H9 (cell line): ENCODE data around the gene EN1. TPM values are rescaled to one million over a fixed set of nuclear protein-coding genes. Genes with fewer than 3 reads are reported as not detected.

ENCODE experiments used
- DNase-seq: peaks from one replicate; pipeline ENCODE4 v3.0.0-alpha.2; 2017
- H2AFZ ChIP-seq: one replicate; pipeline ENCODE4 v1.6.1; 2013; ENCODE audit warnings: mild to moderate bottlenecking, low read length, control low read depth, moderate library complexity
- H2AK5ac ChIP-seq: 2 replicates; pipeline ENCODE4 v1.6.1; 2013; ENCODE audit warnings: low read length, control low read depth, mixed read lengths; ENCODE audit not compliant: insufficient read length
- H2BK120ac ChIP-seq: one replicate; pipeline ENCODE4 v1.6.1; 2013; ENCODE audit warnings: low read depth, mild to moderate bottlenecking, low read length, control low read depth, inconsistent platforms; ENCODE audit not compliant: poor library complexity, severe bottlenecking
- H2BK12ac ChIP-seq: 2 replicates; pipeline ENCODE4 v1.6.1; 2013; ENCODE audit warnings: low read length, control low read depth, mixed read lengths, low read depth; ENCODE audit not compliant: insufficient read length
- H2BK15ac ChIP-seq: 2 replicates; pipeline ENCODE4 v1.6.1; 2013; ENCODE audit warnings: low read depth, low read length, control low read depth
- H2BK20ac ChIP-seq: one replicate; pipeline ENCODE4 v1.6.1; 2013; ENCODE audit warnings: low read depth, mild to moderate bottlenecking, low read length, control low read depth, inconsistent platforms; ENCODE audit not compliant: poor library complexity, severe bottlenecking
- H2BK5ac ChIP-seq: 2 replicates; pipeline ENCODE4 v1.6.1; 2013; ENCODE audit warnings: low read length, control low read depth, mixed read lengths; ENCODE audit not compliant: insufficient read length
- H3K14ac ChIP-seq: 2 replicates; pipeline ENCODE4 v1.6.1; 2013; ENCODE audit warnings: low read length, control low read depth; ENCODE audit not compliant: insufficient read depth
- H3K18ac ChIP-seq: 2 replicates; pipeline ENCODE4 v1.6.1; 2013; ENCODE audit warnings: low read depth, mild to moderate bottlenecking, mixed read lengths, low read length, control low read depth; ENCODE audit not compliant: insufficient read length
- H3K23ac ChIP-seq: 2 replicates; pipeline ENCODE4 v1.6.1; 2013; ENCODE audit warnings: low read length, control low read depth, mixed read lengths, low read depth; ENCODE audit not compliant: insufficient read length
- H3K23me2 ChIP-seq: 2 replicates; pipeline ENCODE4 v1.6.1; 2013; ENCODE audit warnings: low read depth, mild to moderate bottlenecking, mixed read lengths, low read length, control low read depth; ENCODE audit not compliant: insufficient read length, poor library complexity, severe bottlenecking
- H3K27ac ChIP-seq: 2 replicates; pipeline ENCODE4 v1.5.1; 2013; ENCODE audit warnings: low read length, control low read depth, mixed read lengths, low read depth; ENCODE audit not compliant: insufficient read length
- H3K27me3 ChIP-seq: 2 replicates; pipeline ENCODE4 v1.6.1; 2013; ENCODE audit warnings: low read length, control low read depth, inconsistent platforms; ENCODE audit not compliant: insufficient read depth
- H3K4ac ChIP-seq: 2 replicates; pipeline ENCODE4 v1.6.1; 2013; ENCODE audit warnings: low read depth, mild to moderate bottlenecking, control low read depth, inconsistent platforms, low read length, moderate library complexity
- H3K4me1 ChIP-seq: 2 replicates; pipeline ENCODE4 v1.6.1; 2013; ENCODE audit warnings: low read length, control low read depth, inconsistent platforms; ENCODE audit not compliant: insufficient read depth
- H3K4me2 ChIP-seq: 2 replicates; pipeline ENCODE4 v1.6.1; 2013; ENCODE audit warnings: low read length, control low read depth, mixed read lengths; ENCODE audit not compliant: insufficient read length, insufficient read depth
- H3K56ac ChIP-seq: 2 replicates; pipeline ENCODE4 v1.6.1; 2013; ENCODE audit warnings: low read depth, mild to moderate bottlenecking, mixed read lengths, low read length, control low read depth; ENCODE audit not compliant: insufficient read length
- H3K79me1 ChIP-seq: 2 replicates; pipeline ENCODE4 v1.6.1; 2013; ENCODE audit warnings: low read depth, mild to moderate bottlenecking, moderate library complexity, low read length, control low read depth, inconsistent platforms; ENCODE audit not compliant: insufficient read depth, poor library complexity, severe bottlenecking
- H3K79me2 ChIP-seq: 2 replicates; pipeline ENCODE4 v1.6.1; 2013; ENCODE audit warnings: low read length, control low read depth, inconsistent platforms; ENCODE audit not compliant: insufficient read depth
- H3K9ac ChIP-seq: 2 replicates; pipeline ENCODE4 v1.6.1; 2013; ENCODE audit warnings: low read length, control low read depth, mixed read lengths; ENCODE audit not compliant: insufficient read length; ENCODE audit errors: extremely low read depth
- H3K9me3 ChIP-seq: one replicate; pipeline ENCODE4 v1.6.1; 2013; ENCODE audit warnings: low read depth, low read length, inconsistent platforms; ENCODE audit not compliant: control insufficient read depth
- H3T11ph ChIP-seq: one replicate; pipeline ENCODE4 v1.6.1; 2013; ENCODE audit warnings: mild to moderate bottlenecking, low read length, control low read depth, inconsistent platforms
- H4K20me1 ChIP-seq: one replicate; pipeline ENCODE4 v1.6.1; 2013; ENCODE audit not compliant: control insufficient read depth, insufficient read length, insufficient read depth
- H4K5ac ChIP-seq: 2 replicates; pipeline ENCODE4 v1.6.1; 2013; ENCODE audit warnings: low read depth, mild to moderate bottlenecking, mixed read lengths, low read length, control low read depth; ENCODE audit not compliant: insufficient read length
- H4K8ac ChIP-seq: replicated peaks from 2 replicates; pipeline ENCODE4 v1.6.1; 2013; ENCODE audit warnings: low read length, control low read depth, mixed read lengths, low read depth; ENCODE audit not compliant: insufficient read length
- H4K91ac ChIP-seq: 2 replicates; pipeline ENCODE4 v1.6.1; 2013; ENCODE audit warnings: low read depth, mild to moderate bottlenecking, moderate library complexity, mixed read lengths, low read length, control low read depth; ENCODE audit not compliant: insufficient read length
- H3K27ac Mint-ChIP-seq, 3 experiments: 2 replicates in 2 of 3; 3 replicates in 1 of 3; pipeline ENCODE4 v1.8.0; 2020 to 2021; ENCODE audit warnings: mixed read lengths in 3 of 3, mild to moderate bottlenecking in 1 of 3, moderate library complexity in 1 of 3
- H3K27me3 Mint-ChIP-seq: 2 replicates; pipeline ENCODE4 v1.8.0; 2021; ENCODE audit warnings: low read depth, mild to moderate bottlenecking, moderate library complexity, mixed read lengths
- H3K36me3 Mint-ChIP-seq, 3 experiments: 2 replicates in 2 of 3; 3 replicates in 1 of 3; pipeline ENCODE4 v1.8.0; 2020 to 2021; ENCODE audit warnings: low read depth in 3 of 3, mixed read lengths in 3 of 3; ENCODE audit not compliant: insufficient read depth in 1 of 3
- H3K4me1 Mint-ChIP-seq, 2 experiments: 2 replicates each; pipeline ENCODE4 v1.8.0; 2020; ENCODE audit warnings: mixed read lengths in 2 of 2
- H3K4me3 Mint-ChIP-seq, 2 experiments: 2 replicates in 1 of 2; 3 replicates in 1 of 2; pipeline ENCODE4 v1.8.0; 2020 to 2021; ENCODE audit warnings: mild to moderate bottlenecking in 2 of 2, mixed read lengths in 2 of 2, moderate library complexity in 1 of 2
- H3K9me3 Mint-ChIP-seq, 2 experiments: 2 replicates in 1 of 2; 3 replicates in 1 of 2; pipeline ENCODE4 v1.8.0; 2020; ENCODE audit warnings: mild to moderate bottlenecking in 2 of 2, mixed read lengths in 2 of 2, moderate library complexity in 1 of 2
- WGBS: extraction: QIAGEN DNeasy Blood & Tissue Kit; methylation state at CpG from one replicate; pipeline ENCODE4 v1.1.7; 2013; ENCODE audit warnings: missing lambda C conversion rate, low lambda C conversion rate, mixed read lengths; ENCODE audit not compliant: insufficient read length; ENCODE audit errors: extremely low coverage; 5-methylcytosine and 5-hydroxymethylcytosine counted together
- total RNA-seq: library from RNA; stranded (reverse); gene quantifications from 2 replicates; pipeline ENCODE4 v1.2.1, GENCODE V29; 2021
- TF ChIP-seq, protein P1 (sequence below): fragments of 200-600 bp; sonication (generic); conservative IDR thresholded peaks from 3 replicates; pipeline ENCODE4 v1.8.0; 2021; ENCODE audit warnings: antibody characterized with exemption, mild to moderate bottlenecking

Gene EN1
- total RNA-seq, 1 experiment from 2014 or later, result not detected

GRCh38 chr2:118815314-118815713 lies 32.1 kb downstream of the EN1 start:
- Histone ChIP-seq H4K20me1 (no peaks in the 10 kb centered on the region), H2AFZ (no peak overlapping the region), H3K56ac (no peak overlapping the region), H3K4ac (no peak overlapping the region), H3T11ph (no peak overlapping the region), H3K14ac (no peak overlapping the region), H3K79me1 (no peaks in the 10 kb centered on the region), H3K9me3 (no peaks in the 10 kb centered on the region), H3K79me2 (no peaks in the 10 kb centered on the region), H3K27me3 (no peaks in the 10 kb centered on the region), H4K91ac (no peak overlapping the region), H2BK5ac (no peak overlapping the region), H2BK20ac (no peak overlapping the region), H3K23ac (no peak overlapping the region), H3K4me1 (peaks cover 4% of the 10 kb centered on the region; the same call in 1 of the 2 replicates), H3K9ac (no peak overlapping the region), H2BK12ac (no peak overlapping the region), H3K23me2 (no peaks in the 10 kb centered on the region), H4K5ac (no peak overlapping the region), H4K8ac (no peak overlapping the region), H2BK120ac (no peak overlapping the region), H2AK5ac (no peak overlapping the region), H3K18ac (no peak overlapping the region), H3K27ac (no peak overlapping the region), H3K4me2 (no peak overlapping the region), H2BK15ac (no peak overlapping the region)
- Mint-ChIP-seq H3K4me1 (peaks cover 34 to 42% of the 10 kb centered on the region in 2 experiments), H3K36me3 (no peaks in the 10 kb centered on the region), H3K27ac (no peak overlapping the region), H3K27me3 (peaks cover 57% of the 10 kb centered on the region), H3K9me3 (no peaks in the 10 kb centered on the region; a peak in 1 of 5 replicates), H3K4me3 (no peak overlapping the region)
- TF ChIP-seq, protein P1, sequence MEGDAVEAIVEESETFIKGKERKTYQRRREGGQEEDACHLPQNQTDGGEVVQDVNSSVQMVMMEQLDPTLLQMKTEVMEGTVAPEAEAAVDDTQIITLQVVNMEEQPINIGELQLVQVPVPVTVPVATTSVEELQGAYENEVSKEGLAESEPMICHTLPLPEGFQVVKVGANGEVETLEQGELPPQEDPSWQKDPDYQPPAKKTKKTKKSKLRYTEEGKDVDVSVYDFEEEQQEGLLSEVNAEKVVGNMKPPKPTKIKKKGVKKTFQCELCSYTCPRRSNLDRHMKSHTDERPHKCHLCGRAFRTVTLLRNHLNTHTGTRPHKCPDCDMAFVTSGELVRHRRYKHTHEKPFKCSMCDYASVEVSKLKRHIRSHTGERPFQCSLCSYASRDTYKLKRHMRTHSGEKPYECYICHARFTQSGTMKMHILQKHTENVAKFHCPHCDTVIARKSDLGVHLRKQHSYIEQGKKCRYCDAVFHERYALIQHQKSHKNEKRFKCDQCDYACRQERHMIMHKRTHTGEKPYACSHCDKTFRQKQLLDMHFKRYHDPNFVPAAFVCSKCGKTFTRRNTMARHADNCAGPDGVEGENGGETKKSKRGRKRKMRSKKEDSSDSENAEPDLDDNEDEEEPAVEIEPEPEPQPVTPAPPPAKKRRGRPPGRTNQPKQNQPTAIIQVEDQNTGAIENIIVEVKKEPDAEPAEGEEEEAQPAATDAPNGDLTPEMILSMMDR, result no peak
- no CpG with 5 or more reads among the region's 7 CpGs for WGBS
- no peak for DNase-seq
